ENCODE data around the gene MTA3.

DNA sequence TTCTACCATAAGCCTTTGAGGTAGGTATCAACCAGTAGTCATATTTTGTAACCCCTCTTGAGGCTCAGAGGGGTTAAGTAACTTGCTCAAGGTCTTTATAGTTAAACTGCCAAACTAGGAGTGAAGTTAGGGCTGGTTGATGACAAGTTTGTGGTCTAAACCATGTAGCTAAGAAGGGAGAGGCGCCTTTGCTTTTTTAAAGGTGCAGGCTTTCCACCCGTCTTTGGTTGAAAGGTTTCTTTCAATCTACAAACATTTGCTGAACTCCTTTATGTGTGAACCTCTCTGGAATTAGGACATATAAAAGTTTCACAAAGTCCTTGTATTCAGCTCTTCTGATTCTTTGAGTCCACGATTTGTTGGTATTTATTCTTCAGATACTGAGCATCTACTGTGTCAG is 2.4 kb upstream of the MTA3 start:
- TF ChIP-seq, protein P1, sequence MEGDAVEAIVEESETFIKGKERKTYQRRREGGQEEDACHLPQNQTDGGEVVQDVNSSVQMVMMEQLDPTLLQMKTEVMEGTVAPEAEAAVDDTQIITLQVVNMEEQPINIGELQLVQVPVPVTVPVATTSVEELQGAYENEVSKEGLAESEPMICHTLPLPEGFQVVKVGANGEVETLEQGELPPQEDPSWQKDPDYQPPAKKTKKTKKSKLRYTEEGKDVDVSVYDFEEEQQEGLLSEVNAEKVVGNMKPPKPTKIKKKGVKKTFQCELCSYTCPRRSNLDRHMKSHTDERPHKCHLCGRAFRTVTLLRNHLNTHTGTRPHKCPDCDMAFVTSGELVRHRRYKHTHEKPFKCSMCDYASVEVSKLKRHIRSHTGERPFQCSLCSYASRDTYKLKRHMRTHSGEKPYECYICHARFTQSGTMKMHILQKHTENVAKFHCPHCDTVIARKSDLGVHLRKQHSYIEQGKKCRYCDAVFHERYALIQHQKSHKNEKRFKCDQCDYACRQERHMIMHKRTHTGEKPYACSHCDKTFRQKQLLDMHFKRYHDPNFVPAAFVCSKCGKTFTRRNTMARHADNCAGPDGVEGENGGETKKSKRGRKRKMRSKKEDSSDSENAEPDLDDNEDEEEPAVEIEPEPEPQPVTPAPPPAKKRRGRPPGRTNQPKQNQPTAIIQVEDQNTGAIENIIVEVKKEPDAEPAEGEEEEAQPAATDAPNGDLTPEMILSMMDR (IDR thresholded peaks at IDR 0.05; ENCODE audit: low read depth, low read length), result no peak
- no peak for TF ChIP-seq POLR2A (IDR thresholded peaks at IDR 0.05; ENCODE audit: extremely low read depth, insufficient read length)
- TF ChIP-seq MYC (IDR thresholded peaks at IDR 0.05; ENCODE audit: low read depth, low read length), result no peak

All from NB4 (cell line).